Nephron (organoid): Measurements from ENCODE around the gene GCC1.
A peak's percentile ranks its signal among the peaks of the same experiment; 100 is the strongest.
"Not testable (repeated sequence)": the region's sequence is repeated elsewhere in the genome, so short reads cannot be mapped to it uniquely, and the experiment has no call there.

ENCODE experiments used
- H3K27ac Mint-ChIP-seq, 3 experiments: 2 replicates each; pipeline ENCODE4 v1.8.0; 2020; ENCODE audit warnings: mixed read lengths in 3 of 3, mild to moderate bottlenecking in 2 of 3, moderate library complexity in 1 of 3
- H3K27me3 Mint-ChIP-seq: 2 replicates; pipeline ENCODE4 v1.8.0; 2021; ENCODE audit warnings: low read depth, mild to moderate bottlenecking, moderate library complexity, mixed read lengths
- H3K36me3 Mint-ChIP-seq: 2 replicates; pipeline ENCODE4 v1.8.0; 2020; ENCODE audit warnings: low read depth, mixed read lengths
- H3K4me1 Mint-ChIP-seq: 2 replicates; pipeline ENCODE4 v1.8.0; 2020; ENCODE audit warnings: mixed read lengths
- H3K4me3 Mint-ChIP-seq, 3 experiments: 2 replicates each; pipeline ENCODE4 v1.8.0; 2020; ENCODE audit warnings: mild to moderate bottlenecking in 3 of 3, mixed read lengths in 3 of 3, moderate library complexity in 2 of 3
- H3K9me3 Mint-ChIP-seq: 2 replicates; pipeline ENCODE4 v1.8.0; 2020; ENCODE audit warnings: mixed read lengths
- CTCF ChIP-seq, 3 experiments: fragments of 200-600 bp; sonication (generic); IDR thresholded peaks; one replicate each; pipeline ENCODE4 v1.5.0; 2021; ENCODE audit warnings: antibody characterized with exemption in 3 of 3; ENCODE audit not compliant: unreplicated experiment in 3 of 3

Gene GCC1

GRCh38 chr7:127580612-127581011 is 4.8 kb downstream of the GCC1 start:
- Mint-ChIP-seq H3K4me1 (peaks cover 45% of the 10 kb centered on the region), H3K27ac (no peak overlapping the region), H3K4me3 (peak overlapping the region in 1 of 3 experiments; percentile 26), H3K27me3 (no peaks in the 10 kb centered on the region), H3K9me3 (no peaks in the 10 kb centered on the region), H3K36me3 (peaks cover 46% of the 10 kb centered on the region)
- no peak for TF ChIP-seq CTCF (IDR thresholded peaks at IDR 0.05; ENCODE audit: unreplicated experiment in 3 of 3)

- peaks cover 34% of the 10 kb centered on the region for H3K4me1 Mint-ChIP-seq
- H3K27me3 Mint-ChIP-seq, result no peaks in the 10 kb centered on the region
- no peak for TF ChIP-seq CTCF (IDR thresholded peaks at IDR 0.05; ENCODE audit: unreplicated experiment in 3 of 3)
- no peak overlapping the region for H3K27ac Mint-ChIP-seq
- H3K4me3 Mint-ChIP-seq, result no peak overlapping the region
- H3K36me3 Mint-ChIP-seq, result peaks cover 49% of the 10 kb centered on the region
- no peaks in the 10 kb centered on the region for H3K9me3 Mint-ChIP-seq
These were observed 6.6 kb downstream of the GCC1 start for GRCh38 chr7:127578711-127579275.

- Mint-ChIP-seq H3K4me1 (peaks cover 27% of the 10 kb centered on the region), H3K4me3 (no peak overlapping the region), H3K27ac (no peak overlapping the region), H3K9me3 (no peaks in the 10 kb centered on the region), H3K27me3 (no peaks in the 10 kb centered on the region), H3K36me3 (peaks cover 44% of the 10 kb centered on the region)
- peak in 1 of 3 experiments; percentile 10 for TF ChIP-seq CTCF (IDR thresholded peaks at IDR 0.05; ENCODE audit: unreplicated experiment in 3 of 3)
These were observed 7.2 kb downstream of the GCC1 start for GRCh38 chr7:127578036-127578684.

GRCh38 chr7:127571741-127572505 is 13.5 kb downstream of the GCC1 start:
- no peak overlapping the region for H3K27ac Mint-ChIP-seq
- H3K4me3 Mint-ChIP-seq, result no peak overlapping the region
- peaks cover 6% of the 10 kb centered on the region for H3K9me3 Mint-ChIP-seq
- no peaks in the 10 kb centered on the region for H3K4me1 Mint-ChIP-seq
- peaks cover 14% of the 10 kb centered on the region for H3K36me3 Mint-ChIP-seq
- H3K27me3 Mint-ChIP-seq, result no peaks in the 10 kb centered on the region
- no peak for TF ChIP-seq CTCF (IDR thresholded peaks at IDR 0.05; ENCODE audit: unreplicated experiment in 3 of 3)

- peaks cover 14% of the 10 kb centered on the region for H3K9me3 Mint-ChIP-seq
- peaks cover 12% of the 10 kb centered on the region for H3K36me3 Mint-ChIP-seq
- H3K4me3 Mint-ChIP-seq, H3K4me1 Mint-ChIP-seq, H3K27ac Mint-ChIP-seq, H3K27me3 Mint-ChIP-seq: not testable (repeated sequence)
These were observed 17.4 kb downstream of the GCC1 start for GRCh38 chr7:127568034-127568433.

GRCh38 chr7:127566242-127566641 is 19.2 kb downstream of the GCC1 start:
- no peak overlapping the region for H3K27ac Mint-ChIP-seq
- TF ChIP-seq CTCF (IDR thresholded peaks at IDR 0.05; ENCODE audit: unreplicated experiment in 3 of 3), result no peak

More at GRCh38 chr7:127566242-127566641, 19.2 kb downstream of the GCC1 start:
- Mint-ChIP-seq H3K36me3 (peaks cover 9% of the 10 kb centered on the region), H3K4me3 (no peak overlapping the region), H3K27me3 (no peaks in the 10 kb centered on the region), H3K9me3 (peaks cover 20% of the 10 kb centered on the region), H3K4me1 (no peaks in the 10 kb centered on the region)
